GM10847 (cell line): ENCODE measurements around the gene UBAP2.

Experiments used
- POLR2A ChIP-seq: IDR thresholded peaks from 2 replicates; pipeline ENCODE4 v1.6.1; 2011; ENCODE audit not compliant: insufficient read length; ENCODE audit errors: extremely low read depth

Gene UBAP2

DNA sequence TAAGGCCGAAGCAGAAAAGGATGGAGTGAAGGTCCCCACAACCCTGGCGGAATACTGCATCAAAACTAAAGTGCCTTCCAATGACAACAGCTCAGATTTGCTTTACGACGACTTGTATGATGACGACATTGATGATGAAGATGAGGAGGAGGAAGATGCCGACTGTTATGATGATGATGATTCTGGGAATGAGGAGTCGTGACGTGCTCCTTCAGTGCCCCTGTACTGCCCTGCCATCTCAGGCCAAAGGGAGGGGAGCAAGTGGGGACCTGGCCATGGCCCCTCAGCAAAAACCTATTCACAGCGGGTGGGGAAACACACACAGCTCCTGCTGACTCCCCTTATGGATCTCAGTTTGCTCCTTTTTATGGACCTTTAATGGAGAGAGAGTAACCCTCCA, 131.7 kb downstream of the UBAP2 start:
- no peak for TF ChIP-seq POLR2A

DNA sequence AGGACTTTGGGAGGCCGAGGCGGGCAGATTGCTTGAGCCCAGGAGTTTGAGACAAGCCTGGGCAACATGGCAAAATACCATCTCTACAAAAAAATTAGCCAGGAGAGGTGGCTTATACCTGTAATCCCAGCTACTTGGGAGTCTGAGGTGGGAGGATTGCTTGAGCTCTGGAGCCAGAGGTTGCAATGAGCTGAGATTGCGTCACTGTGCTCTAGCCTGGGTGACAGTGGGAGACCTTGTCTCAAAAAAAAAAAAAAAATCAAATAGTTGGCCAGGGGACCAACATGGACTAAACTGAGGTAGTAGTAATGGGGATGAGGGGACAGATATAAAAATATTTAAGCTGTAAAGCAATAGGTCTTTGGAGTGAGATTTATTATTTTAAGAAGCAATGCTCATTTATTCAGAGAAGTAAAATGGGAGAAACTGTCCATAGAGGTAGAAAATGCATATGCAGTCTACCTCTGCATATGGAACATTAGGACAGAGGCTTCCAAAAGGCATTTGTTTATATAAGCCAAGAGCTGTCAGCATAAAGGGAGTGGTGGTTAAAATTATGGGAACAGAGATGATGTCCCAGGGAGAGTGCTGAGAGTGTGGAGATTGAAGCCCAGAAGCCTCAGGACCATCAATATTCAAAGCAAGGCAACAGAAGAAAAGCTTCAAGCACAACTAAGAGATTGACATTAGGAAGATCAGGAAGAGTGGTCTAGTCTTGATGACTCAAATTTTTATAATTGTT, 133.6 kb downstream of the UBAP2 start:
- no peak for TF ChIP-seq POLR2A

DNA sequence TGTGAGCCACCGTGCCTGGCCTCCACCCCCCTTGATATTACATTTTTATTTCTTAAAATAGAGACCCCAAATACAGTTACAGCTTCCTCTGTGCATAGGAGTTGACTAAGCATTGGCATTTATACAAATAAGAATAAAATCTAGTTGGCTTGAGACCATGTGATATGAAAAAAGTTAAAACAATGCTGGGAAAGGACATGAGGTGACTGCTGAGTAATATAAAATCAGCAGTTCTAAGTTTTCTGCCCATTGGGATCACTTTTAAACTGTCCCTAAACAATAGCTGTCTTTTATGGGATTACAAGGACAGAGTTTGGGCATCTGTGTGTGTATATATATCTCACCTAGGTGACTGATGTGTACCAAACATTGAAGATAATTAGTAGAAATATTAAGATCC, 135.1 kb downstream of the UBAP2 start:
- TF ChIP-seq POLR2A, result no peak

GRCh38 chr9:33908749-33909148, 139.9 kb downstream of the UBAP2 start:
- no peak for TF ChIP-seq POLR2A

- no peak for TF ChIP-seq POLR2A
Observed at GRCh38 chr9:33908114-33908513, 140.6 kb downstream of the UBAP2 start.

DNA sequence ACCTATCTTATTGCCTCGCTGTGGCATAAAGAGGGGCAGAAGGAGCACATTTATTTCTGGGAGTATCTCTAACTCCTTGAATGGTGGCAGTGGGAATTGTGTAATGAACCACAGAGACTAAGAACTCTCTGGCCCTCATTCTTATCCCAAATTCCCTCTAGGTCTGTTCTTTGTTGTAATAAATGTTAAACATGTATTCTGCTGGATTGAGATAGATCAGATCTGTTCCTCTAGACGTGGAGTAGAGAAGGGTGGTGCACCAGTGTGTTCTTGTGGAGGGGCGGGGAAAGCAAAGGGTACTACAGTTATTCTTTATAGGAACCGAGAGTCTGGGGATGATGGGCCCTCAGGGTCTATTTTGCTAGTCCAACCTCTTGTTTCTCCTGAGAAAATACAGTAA, 141.3 kb downstream of the UBAP2 start:
- no peak for TF ChIP-seq POLR2A

- no peak for TF ChIP-seq POLR2A
Observed at GRCh38 chr9:33906769-33907168, 141.9 kb downstream of the UBAP2 start.

- no peak for TF ChIP-seq POLR2A
Observed at GRCh38 chr9:33905137-33905536, 143.6 kb downstream of the UBAP2 start.

- TF ChIP-seq POLR2A, result no peak
Observed at GRCh38 chr9:33903157-33903780, 145.4 kb downstream of the UBAP2 start.

DNA sequence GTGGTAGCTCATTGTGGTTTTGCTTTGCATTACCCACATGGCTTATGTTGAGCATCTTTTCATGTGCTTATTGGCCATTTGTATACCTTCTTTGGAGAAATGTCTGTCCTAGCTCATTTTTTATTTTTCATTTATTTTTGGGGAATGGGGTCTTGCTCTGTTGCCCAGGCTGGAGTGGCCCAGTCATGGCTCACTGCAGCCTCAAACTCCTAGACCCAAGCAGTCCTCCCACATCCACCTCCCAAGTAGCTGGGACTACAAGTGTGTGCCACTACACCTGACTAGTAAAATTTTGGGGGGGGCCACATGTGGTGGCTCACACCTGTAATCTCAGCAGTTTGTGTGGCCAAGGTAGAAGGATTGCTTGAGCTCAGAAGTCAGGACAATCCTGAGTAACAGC, 154.4 kb downstream of the UBAP2 start:
- no peak for TF ChIP-seq POLR2A

GRCh38 chr9:33893861-33894260, 154.8 kb downstream of the UBAP2 start:
- no peak for TF ChIP-seq POLR2A

- TF ChIP-seq POLR2A, result no peak
Observed at GRCh38 chr9:33885948-33886347, 162.7 kb downstream of the UBAP2 start.

DNA sequence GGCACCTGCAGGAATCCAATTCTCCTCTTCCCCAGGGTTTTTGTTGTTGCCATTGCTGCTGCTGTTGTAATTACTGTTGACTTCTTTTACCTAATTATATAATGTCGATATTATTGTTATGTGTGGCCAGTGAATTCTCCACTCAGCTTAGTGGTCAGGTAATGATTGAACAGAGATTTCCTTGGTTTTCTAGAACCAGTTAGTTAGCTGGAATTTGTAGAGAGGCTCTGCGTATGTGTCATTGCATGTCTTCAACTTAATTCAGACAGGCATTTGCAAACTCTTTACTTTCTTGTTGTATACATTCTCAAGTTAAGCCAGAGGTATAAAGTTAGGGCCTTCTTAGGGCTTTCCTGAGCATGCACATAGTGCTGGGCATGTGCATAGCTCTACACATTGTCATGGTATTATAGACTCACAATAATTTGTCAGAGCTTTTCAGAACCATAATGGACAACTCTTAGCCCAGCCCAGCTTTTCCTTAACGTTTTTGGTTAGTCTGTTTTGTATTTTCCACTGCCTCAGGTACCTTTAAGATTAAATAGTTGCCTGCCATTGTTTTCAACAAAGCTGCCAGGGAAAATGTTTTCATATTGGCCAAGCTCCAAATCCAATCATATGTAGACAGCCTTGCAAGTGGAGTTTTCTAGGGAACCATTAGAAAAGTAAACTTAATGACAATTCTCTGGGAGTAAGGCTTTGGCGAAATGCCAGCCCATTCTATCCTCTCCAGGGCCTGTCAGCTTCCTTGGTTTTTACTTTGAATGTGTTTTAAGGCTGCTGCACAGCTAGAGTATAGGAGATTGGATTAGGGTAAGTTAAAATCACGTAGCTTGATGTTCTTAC, 163.6 kb downstream of the UBAP2 start:
- TF ChIP-seq POLR2A, result no peak

DNA sequence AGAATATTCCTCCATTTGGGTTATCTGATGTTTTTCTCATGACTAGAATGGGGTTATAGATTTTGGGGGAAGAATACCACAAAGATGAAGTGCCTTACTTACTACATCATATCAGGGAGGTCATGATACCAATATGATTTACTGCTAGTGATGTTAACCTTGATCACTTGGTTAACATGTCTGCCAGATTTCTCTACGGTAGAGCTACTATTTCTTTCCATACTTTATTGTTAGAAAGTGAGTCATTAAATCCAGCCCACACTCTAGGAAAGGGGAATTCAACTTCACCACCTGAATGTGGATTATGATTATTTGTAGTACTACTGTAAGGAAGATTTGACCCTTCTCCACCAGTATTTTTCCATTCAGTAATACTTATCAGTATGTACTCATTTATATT, 167.1 kb downstream of the UBAP2 start:
- TF ChIP-seq POLR2A, result no peak

DNA sequence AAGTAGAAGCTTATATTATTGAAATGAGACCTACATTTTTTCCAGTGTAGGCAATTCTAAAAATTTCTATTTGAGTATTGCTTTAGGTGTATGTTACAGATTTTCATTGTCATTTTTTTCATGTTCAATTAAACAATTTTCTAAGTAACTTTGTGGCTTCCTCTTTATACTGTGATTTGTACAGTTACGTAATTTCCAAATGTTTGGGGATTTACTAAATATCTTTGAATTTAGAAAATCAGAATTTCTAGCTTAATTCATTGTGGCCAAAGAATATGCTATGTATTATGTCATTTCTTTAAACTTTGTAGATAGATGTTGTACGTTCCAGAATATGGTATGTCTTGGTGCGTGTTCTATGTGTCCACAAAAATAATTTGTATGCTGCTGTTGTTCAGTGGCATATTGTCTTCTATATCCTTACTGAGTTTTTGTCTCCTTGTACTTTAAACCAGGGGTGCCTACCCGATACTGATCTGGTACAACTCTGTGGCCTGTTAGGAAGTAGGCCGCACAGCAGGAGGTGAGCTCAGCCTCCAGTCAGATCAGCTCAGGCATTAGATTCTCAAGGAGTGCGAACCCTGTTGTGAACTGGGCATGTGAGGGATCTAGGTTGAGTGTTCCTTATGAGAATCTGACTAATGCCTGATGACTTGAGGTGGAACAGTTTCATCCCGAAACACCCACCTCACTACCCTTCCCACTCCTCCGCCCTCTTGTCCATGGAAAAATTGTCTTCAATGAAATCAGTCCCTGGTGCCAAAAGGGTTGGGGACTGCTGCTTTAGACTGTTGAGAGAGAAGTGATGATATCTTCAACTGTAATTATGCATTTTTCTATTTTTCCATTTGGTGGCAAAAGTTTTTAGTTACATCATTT, 168.2 kb downstream of the UBAP2 start:
- no peak for TF ChIP-seq POLR2A
